Pulmonary artery endothelial cell (primary cell): ENCODE measurements around the gene NSG1. TPM values are rescaled to one million over a fixed set of nuclear protein-coding genes. Genes with fewer than 3 reads are reported as not detected.
"Not testable (repeated sequence)": the region's sequence is repeated elsewhere in the genome, so short reads cannot be mapped to it uniquely, and the experiment has no call there.

ENCODE experiments used
- DNase-seq: peaks from one replicate; pipeline ENCODE4 v3.0.0-alpha.2; 2011; ENCODE audit warnings: low read depth, low spot score
- total RNA-seq: library from RNA; depleted of rRNA; stranded (reverse); fragments of >200 nt; gene quantifications from 2 replicates; pipeline ENCODE4 v1.2.3, GENCODE V29; 2014

NSG1 gene
- total RNA-seq, 1 donor from 2014 or later = 13.7 TPM

DNA sequence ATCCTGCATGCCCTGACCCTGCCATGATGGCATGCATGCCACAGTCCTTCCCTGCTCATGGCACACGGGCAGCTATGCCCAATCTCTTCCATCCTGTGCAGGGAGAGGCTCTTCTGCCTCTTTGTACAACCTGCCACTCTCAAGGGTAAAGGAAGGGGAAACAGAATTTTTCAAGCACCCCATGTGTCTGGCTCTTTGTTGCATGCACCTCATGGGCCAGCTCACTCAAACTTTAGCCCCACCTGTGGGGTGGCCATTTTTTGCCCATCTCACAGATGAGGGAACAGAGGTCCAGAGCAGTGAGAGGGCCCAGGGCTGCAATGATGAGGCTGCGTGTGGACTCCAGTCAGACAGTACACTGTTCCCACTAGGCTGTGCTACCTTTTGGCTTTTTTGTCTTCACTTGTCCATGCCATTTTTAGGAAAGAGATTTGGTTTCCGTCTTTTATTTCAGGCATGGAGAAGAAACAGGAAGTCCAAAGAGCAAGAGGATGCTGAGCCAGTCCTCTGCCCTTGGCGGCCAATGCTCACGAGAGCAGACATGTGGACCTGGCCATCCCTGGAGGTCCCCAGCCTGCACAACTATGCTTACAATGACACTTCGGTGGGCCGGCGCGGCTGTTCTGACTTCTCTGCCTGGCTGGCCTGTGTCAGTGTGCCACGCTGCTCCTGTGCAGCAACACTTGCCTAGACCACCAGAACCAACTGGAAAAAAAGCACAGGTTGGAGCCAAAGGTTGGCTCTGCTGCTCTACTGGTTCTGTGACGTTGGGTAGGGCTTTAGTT is 45.6 kb downstream of the NSG1 start:
- DNase-seq = no peak

DNA sequence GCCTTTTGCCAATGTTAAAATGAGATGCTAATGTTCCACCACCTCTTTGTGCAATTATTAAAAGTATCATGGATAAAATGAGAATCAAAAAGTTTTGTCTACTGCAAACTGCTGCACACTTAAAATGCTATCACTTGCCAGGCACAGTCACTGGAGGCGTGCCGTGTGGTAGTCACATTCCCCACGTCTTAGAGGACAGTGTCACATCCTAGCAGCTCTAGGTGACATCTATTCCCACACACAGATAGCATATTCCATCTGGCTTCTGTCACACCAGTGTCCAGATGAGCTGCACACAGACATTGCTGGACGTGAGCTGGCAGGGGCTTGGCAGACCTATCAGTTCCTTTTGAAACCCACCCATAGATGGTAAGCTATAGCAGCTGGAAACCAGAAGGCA is 47.0 kb downstream of the NSG1 start:
- no peak for DNase-seq

DNA sequence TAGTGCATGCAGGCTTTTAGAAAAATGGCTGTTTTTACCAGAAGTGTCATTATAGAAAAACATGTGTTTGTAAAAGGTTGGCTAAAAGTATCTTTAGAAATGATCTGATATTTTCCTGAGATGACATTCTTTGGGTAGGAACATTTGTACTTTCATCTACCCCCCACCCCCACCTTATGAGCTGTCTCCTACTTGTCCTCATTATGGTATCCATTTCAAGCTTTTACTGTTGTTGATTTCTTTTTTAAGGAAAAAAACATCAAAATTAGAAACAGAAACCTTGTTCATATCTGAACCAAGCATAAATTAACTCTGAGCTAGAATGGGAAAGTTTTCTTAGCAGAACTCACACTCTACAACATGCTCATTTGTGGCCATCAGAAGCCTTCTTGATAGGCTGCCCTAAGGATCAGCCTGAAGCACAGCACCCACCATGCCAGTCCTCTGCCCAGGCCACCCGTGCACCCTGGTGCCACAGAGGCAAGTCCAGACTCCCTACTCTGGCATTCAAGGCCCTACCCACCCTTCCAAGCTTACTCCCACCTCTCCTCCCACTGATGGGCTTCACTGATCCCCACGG is 49.4 kb downstream of the NSG1 start:
- DNase-seq = no peak

DNA sequence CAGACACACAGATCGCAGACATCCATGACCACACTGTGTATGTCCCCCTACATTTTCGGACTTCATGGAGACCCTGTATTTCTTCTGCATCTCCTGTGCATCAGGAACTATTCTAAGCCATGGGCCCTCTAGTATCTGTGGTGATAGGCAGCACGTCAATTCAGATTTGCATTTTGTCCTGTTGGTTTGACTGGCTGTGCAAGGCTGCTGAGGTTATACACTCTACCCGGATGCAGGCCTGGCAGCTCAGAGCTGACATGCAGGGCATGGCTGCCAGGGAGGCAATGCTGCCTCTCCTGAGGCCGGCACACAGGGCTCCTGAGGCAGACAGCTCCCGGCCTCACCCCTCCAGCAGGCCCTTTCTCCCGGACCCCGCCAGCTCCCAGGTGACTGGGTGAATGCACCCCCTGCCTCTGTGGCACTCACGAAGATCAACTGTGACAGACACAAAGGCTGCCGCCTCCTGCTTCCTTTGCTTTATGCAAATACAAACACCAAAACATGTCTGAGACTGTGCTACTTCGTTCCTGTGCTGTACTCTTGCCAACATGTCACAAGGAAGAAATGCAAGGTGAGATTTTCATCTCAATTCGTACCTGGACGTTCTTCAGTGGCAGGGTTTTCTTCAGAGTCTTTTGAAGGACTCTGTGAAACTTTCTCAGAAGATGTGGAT is 51.0 kb downstream of the NSG1 start:
- DNase-seq = no peak

DNA sequence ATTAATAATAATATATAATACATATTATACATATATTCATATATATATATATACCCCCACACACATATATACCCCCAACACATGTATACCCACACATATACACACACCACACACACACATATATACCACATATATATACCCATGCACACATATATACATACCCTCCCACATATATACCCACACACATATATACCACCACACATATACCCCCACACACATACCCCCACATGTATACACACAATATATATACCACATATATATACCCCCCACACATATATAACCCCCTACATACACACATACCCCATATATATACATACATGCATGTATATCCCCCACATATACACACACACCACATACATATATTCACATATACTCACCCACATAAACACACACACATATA is 52.0 kb downstream of the NSG1 start:
- DNase-seq = no peak

DNA sequence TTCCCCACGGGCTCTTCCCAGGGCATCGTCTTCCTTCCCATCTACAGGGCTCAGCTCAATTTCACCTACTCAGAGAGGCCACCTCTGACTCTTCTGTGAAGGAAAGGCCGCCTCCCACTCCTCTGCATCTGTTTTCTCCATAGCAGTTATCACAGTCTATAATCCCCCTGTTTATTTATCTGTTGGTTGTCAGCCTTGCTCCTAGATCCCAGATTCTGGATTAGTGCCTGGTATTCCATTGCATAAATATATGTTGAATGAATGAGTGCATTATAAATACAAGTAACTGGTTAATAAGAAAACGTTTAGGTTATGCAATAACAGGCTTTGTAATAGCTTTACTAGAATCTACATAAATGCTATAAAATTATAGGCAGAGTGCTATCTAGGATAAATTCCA is 52.9 kb downstream of the NSG1 start:
- DNase-seq = no peak

DNA sequence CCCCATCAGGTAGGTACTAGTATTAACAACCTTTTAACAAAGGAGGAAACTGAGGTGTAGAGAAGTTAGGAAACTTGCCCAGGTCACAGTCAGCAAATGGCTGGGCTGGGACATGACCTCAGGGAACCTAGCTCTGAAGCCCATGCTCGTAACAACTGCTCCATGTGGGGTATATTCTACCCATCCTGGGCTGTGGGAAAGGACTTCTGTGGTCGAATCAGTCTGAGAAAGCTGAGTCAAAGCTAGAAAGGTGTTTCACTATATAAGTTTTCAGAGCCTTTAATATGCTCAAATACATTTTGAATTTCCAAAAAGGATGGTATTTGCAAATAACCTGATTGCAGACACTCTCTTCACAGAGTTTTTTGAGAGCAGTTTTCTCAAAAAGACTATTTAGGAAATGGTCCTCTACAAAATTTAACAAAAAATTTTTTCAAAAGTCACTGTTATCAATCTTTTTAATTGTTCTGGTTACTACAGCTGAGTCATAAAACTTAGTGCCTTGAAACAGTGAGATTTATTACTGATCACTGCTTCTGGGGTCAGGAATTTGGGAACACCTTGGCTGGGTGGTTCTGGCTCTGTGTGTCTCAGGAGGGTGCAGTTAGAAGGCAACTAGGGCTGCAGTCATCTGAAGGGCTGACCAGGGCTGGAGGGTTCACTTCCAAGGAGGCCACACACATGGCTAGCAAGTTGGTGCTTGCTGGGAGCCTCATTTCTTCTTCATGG is 53.6 kb downstream of the NSG1 start:
- DNase-seq = no peak

DNA sequence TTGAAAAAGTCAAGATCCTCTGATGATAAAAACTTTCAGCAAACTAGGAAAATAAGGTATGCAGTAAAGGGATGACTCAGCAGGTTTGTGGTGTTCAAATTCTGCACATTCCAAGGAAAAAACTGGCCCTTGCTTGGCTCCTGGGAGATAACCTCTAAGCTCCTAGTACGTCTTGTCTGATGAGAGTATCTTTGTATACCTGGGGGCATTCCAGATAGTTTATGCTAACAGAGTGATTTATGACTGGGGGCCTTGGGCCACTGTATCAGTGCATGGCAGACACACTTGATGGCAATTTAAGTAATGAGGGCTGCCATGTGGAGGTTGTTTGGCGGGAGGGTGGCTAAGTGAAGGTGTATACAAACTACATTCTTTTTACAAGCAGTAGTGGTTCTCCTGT is 56.9 kb downstream of the NSG1 start:
- DNase-seq = no peak

DNA sequence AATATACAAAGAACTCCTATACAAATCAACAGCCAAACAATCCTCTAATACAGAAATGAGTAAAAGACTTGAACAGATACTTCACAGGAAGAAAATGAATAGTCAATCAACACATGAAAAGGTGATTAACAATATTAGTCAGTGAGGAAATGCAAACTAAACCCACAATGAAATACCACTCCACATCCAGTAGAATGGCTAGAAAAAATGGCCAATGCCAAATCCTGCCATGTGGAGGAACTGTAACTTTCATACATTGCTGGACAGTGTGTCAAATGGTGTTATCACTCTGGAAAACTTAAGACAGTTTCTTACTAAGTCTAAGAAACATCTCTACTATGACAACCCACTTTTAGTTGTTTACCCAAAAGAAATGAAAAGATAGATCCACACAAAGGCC is 59.5 kb downstream of the NSG1 start:
- DNase-seq = no peak

DNA sequence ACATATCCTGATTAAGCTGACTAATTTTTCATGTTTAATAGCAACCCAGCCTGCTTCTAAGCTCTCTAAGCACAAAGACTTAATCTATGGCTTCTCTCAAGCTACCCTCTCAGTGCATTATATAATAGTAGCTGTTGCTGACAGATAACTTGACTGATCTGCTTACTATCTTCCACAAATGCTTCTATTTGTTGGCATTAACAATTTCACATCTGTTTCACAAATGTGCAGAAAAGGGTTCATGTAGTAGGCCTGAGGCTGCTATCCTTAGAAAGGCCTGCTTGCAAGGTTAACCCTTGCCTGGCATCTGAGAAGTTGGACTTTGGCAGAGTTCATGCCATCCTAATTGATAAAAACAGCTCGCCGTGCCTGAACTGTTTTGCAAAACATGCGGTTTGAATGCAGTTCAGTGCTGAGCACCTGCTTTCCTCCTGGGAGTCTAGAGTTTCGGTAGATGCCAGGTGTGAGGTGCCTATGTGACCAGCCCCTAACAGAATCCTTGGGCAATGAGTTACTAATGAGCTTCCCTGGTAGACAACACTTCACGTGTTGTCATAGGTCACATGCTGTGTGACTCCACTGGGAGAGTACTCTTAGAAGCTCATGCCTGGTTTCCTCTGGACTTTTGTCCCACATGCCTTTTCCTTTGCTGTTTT is 68.4 kb downstream of the NSG1 start:
- no peak for DNase-seq

DNA sequence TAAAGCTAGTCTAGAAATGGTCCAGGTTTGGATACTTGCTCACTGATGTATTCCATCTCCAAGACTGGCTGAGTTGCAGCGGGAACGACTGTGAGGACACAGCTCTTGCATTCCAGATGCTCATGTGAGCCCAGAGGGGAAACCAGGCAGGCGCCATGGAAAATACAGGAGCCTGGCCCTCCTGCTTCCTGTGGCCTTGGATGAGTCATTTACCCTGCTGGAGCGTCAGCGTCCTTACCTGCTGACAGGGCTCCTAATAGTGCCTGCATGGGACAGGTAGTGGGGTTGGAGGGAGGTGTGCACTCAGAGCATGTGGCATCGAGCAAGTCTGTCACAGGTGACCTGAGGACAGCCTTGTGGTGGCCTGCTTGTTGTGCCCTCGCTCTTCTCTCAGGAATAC is 69.4 kb downstream of the NSG1 start:
- DNase-seq = no peak

DNA sequence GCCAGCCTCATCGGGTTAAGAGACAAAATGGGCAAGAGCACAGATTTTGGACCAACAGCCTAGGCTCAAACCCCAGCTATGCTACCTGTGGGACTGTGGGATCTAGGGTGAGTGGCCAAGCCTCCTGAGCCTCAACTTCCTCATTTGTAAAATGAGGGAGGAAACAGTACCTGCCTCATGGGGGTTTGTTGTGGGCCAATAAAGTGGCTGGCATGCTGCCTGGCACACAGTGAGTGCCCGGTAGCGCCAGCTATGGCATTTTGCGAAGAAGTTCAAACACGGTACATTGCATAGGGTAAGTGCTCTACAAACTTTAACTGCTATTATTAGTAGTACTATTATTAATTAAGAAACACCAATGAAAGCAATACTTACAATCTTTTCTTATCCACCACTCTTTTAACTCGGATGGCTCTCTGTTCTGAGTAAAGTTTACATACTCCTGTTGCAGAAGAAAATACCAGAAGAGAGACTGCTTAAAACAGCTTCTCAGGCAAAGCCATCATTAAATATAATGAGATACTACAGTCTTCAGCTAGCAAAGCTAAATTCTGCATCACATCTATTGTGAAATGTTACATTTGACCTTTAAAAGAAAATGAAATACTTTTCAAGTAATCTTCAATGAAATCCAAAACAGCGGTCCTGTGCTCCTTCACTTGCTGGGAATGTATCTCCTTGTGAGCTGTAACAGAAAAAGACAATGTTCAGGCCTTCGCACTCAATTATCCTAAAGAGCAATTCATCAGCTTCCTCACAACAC is 70.1 kb downstream of the NSG1 start:
- DNase-seq = no peak

DNA sequence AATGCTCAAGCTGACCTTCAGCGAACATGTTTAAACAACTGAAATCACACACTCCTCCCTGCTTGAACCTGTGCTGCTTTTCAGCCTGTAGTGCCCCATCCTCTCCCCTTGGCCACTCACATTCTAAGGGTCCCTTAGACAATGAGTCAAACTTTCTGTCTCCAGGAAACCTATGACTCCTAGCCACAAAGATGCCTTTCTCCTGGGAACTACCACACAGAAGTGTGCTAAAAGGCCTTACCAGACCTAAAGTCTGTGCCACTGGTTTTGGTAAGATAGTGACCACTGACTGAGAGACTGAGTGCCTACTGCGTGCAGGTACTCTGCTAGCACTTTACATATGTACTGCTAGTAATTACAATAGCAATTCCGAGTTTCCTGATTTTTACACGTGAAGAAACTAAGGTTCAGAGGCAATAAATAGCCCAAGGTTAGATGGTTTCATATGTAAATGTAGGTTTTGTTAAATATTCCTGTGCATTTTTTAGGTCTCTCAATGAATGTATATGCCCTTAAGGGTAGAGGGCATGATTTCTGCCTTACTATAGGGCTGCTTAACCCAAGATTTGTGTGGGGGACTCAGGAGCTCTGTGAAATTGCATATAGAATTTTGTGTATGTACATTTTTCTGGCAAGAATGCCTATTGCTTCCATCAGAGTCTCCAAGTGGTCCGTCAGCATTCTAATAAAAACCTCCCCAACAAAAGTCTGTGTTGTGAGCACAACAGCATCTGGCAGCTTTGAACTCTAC is 71.1 kb downstream of the NSG1 start:
- DNase-seq = no peak

DNA sequence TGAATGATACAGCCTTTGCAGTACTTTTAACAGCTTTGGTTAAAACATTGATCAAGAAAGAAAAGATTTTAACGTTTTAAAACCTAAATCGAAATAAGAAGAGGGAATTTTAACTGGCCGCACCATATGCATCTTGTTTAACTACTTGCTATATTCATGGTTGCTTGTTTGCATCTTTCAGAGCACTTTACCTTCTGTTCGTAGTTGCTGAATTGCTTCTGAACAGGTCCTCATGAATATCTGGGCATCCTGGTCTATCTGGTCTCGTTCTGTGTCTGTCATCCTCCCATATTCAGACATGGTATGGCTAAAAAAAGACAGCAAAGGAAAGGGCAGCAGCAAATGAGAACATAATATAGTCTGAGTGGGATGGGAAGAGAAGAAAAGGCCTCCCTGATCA is 72.3 kb downstream of the NSG1 start:
- no peak for DNase-seq

DNA sequence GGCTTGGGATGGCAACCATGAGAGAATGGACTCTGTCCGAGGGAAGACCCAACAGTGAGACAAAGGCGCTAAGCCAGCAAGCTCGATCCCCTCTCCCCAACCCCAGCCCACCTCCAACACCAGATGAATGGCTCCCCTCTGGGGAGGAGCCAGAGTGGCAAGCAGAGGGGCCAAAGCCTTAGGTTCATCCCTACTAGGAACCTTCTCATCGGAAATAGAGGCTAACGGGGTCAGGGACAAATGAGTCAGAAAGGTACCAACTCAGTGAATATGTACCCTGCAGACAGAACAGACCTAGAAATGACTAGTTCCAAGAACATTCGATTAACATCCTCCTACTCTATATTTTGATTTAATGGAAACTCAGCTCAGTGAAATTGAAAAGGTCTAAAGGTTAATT is 73.9 kb downstream of the NSG1 start:
- DNase-seq = no peak

DNA sequence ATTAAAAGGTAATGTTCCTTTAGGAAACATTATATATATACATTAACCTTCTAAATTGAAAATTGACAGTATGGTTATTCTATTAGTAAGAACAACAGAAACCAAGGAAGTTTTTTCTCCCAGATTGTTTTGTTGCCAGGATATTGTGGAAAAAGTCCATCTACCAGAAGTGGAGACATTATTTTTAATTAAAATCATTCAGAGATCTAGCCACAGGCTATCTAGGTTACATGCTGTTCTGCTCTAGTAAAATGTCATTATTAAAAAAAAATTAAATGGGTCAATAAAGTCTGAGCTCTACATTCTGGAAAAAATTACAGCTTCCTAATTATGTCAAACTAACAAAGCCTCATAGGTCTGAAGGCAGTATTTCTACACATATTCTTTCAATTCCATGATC is 74.3 kb downstream of the NSG1 start:
- DNase-seq = no peak

DNA sequence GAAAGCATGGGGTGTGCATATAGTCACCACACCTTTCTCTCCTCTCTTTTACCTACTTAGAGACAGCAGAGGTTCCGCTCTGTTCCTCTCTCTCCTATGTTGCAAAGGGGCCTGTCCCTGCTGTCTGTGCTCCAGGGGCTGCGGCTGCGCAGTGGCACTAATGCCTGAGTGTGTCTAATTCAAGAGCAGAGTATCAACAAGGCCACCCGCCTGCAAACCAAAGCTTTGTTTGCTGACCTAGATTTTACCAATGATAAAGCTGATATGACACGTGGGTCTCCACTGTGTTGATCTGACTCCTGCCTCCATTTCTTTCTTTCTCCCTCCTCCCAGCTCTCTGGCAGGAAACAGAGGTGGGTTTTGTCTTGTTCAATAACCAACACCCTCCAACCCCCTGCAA is 74.9 kb downstream of the NSG1 start:
- no peak for DNase-seq

DNA sequence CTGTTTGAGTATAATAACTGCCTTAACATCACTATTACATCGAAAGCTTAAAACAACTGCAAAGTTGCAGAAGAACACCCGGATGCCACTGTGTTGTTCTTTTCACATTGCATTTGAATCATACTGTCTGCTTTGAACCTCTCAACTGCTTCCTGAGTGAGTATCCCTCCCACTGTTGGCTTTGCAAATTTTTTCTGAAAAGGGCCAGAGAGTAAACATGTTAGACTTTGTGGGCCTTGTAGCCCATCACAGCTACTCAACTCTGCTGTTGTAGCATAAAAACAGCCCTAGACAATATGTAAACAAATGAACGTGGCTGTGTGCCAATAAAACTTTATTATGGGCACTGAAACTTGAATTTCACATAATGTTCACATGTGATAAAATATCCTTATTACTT is 76.1 kb downstream of the NSG1 start:
- DNase-seq = no peak

DNA sequence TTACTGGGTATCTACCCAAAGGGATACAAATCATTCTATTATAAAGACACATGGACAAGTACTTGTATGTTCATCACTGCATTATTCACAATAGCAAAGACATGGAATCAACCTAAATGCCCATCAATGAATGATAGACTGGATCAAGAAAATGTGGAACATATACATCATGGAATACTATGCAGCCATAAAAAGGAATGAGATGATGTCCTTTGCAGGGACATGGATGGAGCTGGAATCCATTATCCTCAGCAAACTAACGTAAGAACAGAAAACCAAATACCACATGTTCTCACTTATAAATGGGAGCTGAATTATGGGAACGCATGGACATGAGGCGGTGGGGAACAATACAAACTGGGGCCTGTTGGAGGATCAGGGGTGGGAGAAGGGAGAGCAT is 78.3 kb downstream of the NSG1 start:
- DNase-seq = not testable (repeated sequence)
